Trophoblast cell (in vitro differentiated cells and primary cell): ENCODE measurements around the gene MT2A.
A peak's percentile ranks its signal among the peaks of the same experiment; 100 is the strongest.

Source experiments
- DNase-seq, 2 donors: peaks; one replicate each; pipeline ENCODE4 v3.0.0-alpha.2; 2016
- H2AFZ ChIP-seq: 2 replicates; pipeline ENCODE4 v1.6.1; 2013; ENCODE audit warnings: low read length, moderate library complexity, mild to moderate bottlenecking; ENCODE audit not compliant: insufficient read depth, poor library complexity
- H2AK5ac ChIP-seq: 2 replicates; pipeline ENCODE4 v1.6.1; 2013; ENCODE audit warnings: mild to moderate bottlenecking, low read length
- H2BK120ac ChIP-seq: 2 replicates; pipeline ENCODE4 v1.6.1; 2013; ENCODE audit warnings: low read length, mild to moderate bottlenecking, moderate library complexity; ENCODE audit not compliant: insufficient read depth, poor library complexity
- H2BK12ac ChIP-seq: 2 replicates; pipeline ENCODE4 v1.6.1; 2013; ENCODE audit warnings: mild to moderate bottlenecking, low read length, moderate library complexity
- H2BK5ac ChIP-seq: 2 replicates; pipeline ENCODE4 v1.6.1; 2013; ENCODE audit warnings: low read length, low read depth, moderate library complexity, mild to moderate bottlenecking; ENCODE audit not compliant: poor library complexity
- H3K14ac ChIP-seq: 2 replicates; pipeline ENCODE4 v1.6.1; 2013; ENCODE audit warnings: mild to moderate bottlenecking, low read length
- H3K18ac ChIP-seq: 2 replicates; pipeline ENCODE4 v1.6.1; 2013; ENCODE audit warnings: mild to moderate bottlenecking, low read length
- H3K23ac ChIP-seq: 2 replicates; pipeline ENCODE4 v1.6.1; 2013; ENCODE audit warnings: low read length
- H3K27ac ChIP-seq: 2 replicates; pipeline ENCODE4 v1.5.1; 2013; ENCODE audit warnings: low read depth, mild to moderate bottlenecking, inconsistent platforms, low read length, moderate library complexity
- H3K27me3 ChIP-seq: 2 replicates; pipeline ENCODE4 v1.6.1; 2013; ENCODE audit warnings: inconsistent platforms, mild to moderate bottlenecking, low read length, moderate library complexity; ENCODE audit not compliant: insufficient read depth
- H3K36me3 ChIP-seq, 2 experiments: 1 replicate in 1 of 2; 2 replicates in 1 of 2; pipeline ENCODE4 v1.6.1; 2013; ENCODE audit warnings: low read length in 2 of 2, mild to moderate bottlenecking in 2 of 2, moderate library complexity in 1 of 2; ENCODE audit not compliant: insufficient read depth in 2 of 2, control insufficient read depth in 1 of 2
- H3K4ac ChIP-seq: 2 replicates; pipeline ENCODE4 v1.6.1; 2013; ENCODE audit warnings: low read depth, mild to moderate bottlenecking, low read length, moderate library complexity
- H3K4me1 ChIP-seq, 2 experiments: 1 replicate in 1 of 2; 2 replicates in 1 of 2; pipeline ENCODE4 v1.6.1; 2013; ENCODE audit warnings: low read length in 2 of 2, mild to moderate bottlenecking in 2 of 2, moderate library complexity in 1 of 2; ENCODE audit not compliant: insufficient read depth in 2 of 2, control insufficient read depth in 1 of 2
- H3K4me2 ChIP-seq: 2 replicates; pipeline ENCODE4 v1.6.1; 2013; ENCODE audit warnings: inconsistent platforms, mild to moderate bottlenecking, low read length, moderate library complexity
- H3K4me3 ChIP-seq: 2 replicates; pipeline ENCODE4 v1.5.1; 2013; ENCODE audit warnings: mild to moderate bottlenecking, low read depth, low read length, inconsistent platforms
- H3K79me1 ChIP-seq: one replicate; pipeline ENCODE4 v1.6.1; 2013; ENCODE audit warnings: low read length
- H3K79me2 ChIP-seq: 2 replicates; pipeline ENCODE4 v1.6.1; 2013; ENCODE audit warnings: low read length, mild to moderate bottlenecking; ENCODE audit not compliant: control insufficient read depth, insufficient read depth, poor library complexity
- H3K9ac ChIP-seq: 2 replicates; pipeline ENCODE4 v1.6.1; 2013; ENCODE audit warnings: mild to moderate bottlenecking, low read length
- H3K9me3 ChIP-seq: 2 replicates; pipeline ENCODE4 v1.6.1; 2013; ENCODE audit warnings: low read depth, mild to moderate bottlenecking, control low read depth, inconsistent platforms, low read length; ENCODE audit not compliant: insufficient read depth
- H4K12ac ChIP-seq: 2 replicates; pipeline ENCODE4 v1.6.1; 2013; ENCODE audit warnings: low read depth, mild to moderate bottlenecking, low read length, moderate library complexity
- H4K8ac ChIP-seq: 2 replicates; pipeline ENCODE4 v1.6.1; 2013; ENCODE audit warnings: low read depth, mild to moderate bottlenecking, low read length, moderate library complexity
- H4K91ac ChIP-seq: one replicate; pipeline ENCODE4 v1.6.1; 2013; ENCODE audit warnings: low read depth, mild to moderate bottlenecking, low read length, moderate library complexity
- WGBS: extraction: QIAGEN DNeasy Blood & Tissue Kit; methylation state at CpG from one replicate; pipeline ENCODE4 v1.1.7; 2013; ENCODE audit warnings: missing lambda C conversion rate; ENCODE audit not compliant: insufficient read length, insufficient coverage; ENCODE audit errors: extremely low coverage; 5-methylcytosine and 5-hydroxymethylcytosine counted together

The MT2A gene

DNA sequence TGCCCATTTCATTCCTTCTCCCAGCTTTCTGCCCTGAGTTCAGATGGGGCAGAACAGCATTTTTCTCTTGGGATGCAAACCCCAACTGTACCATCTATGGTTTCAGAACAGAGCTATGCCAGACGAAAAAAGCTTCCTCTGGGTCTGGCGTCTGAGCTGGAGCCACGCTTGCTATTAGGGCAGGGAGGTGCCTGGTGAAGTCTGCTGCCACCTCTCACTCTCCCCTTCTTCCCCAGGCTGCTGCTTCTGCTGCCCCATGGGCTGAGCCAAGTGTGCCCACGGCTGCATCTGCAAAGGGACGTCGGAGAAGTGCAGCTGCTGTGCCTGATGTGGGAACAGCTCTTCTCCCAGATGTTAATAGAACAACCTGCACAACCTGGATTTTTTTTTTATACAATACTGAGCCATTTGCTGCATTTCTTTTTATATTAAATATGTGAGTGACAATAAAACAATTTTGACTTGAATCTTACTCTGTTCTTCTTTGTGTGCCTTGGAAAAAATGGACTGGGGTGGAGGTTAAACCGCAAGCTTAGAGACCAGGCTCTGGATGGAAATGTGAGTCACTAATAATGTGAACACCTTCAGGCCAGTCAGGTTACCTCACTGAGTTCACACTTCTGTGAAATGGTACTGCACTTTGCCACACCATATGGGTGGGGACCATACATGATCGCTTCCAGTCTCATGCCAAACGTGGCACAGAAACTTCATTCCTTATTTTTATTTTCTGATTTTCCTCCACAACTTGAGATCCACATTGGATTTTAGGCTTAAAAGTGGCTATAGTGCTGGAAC, 28.4 kb downstream of the MT2A start:
- Histone ChIP-seq H3K79me1 (no peaks in the 10 kb centered on the region), H3K4me3 (no peak overlapping the region), H2BK120ac (no peak overlapping the region), H3K27ac (no peak overlapping the region), H3K4me1 (peaks cover 0 to 9% of the 10 kb centered on the region in 2 experiments), H3K23ac (no peak overlapping the region), H3K36me3 (no peaks in the 10 kb centered on the region), H3K4ac (no peak overlapping the region), H3K79me2 (no peaks in the 10 kb centered on the region), H2AK5ac (no peak overlapping the region), H4K8ac (no peak overlapping the region), H2AFZ (no peak overlapping the region), H2BK5ac (no peak overlapping the region), H3K4me2 (no peak overlapping the region), H4K91ac (no peak overlapping the region), H3K14ac (no peak overlapping the region), H3K27me3 (peaks cover 89% of the 10 kb centered on the region), H3K18ac (no peak overlapping the region), H3K9me3 (peaks cover 11% of the 10 kb centered on the region), H4K12ac (no peak overlapping the region), H3K9ac (no peak overlapping the region), H2BK12ac (no peak overlapping the region)
- DNase-seq, result peak in 1 of 2 donors; percentile 18
- WGBS, result no CpG with 5 or more reads among the region's 9 CpGs

DNA sequence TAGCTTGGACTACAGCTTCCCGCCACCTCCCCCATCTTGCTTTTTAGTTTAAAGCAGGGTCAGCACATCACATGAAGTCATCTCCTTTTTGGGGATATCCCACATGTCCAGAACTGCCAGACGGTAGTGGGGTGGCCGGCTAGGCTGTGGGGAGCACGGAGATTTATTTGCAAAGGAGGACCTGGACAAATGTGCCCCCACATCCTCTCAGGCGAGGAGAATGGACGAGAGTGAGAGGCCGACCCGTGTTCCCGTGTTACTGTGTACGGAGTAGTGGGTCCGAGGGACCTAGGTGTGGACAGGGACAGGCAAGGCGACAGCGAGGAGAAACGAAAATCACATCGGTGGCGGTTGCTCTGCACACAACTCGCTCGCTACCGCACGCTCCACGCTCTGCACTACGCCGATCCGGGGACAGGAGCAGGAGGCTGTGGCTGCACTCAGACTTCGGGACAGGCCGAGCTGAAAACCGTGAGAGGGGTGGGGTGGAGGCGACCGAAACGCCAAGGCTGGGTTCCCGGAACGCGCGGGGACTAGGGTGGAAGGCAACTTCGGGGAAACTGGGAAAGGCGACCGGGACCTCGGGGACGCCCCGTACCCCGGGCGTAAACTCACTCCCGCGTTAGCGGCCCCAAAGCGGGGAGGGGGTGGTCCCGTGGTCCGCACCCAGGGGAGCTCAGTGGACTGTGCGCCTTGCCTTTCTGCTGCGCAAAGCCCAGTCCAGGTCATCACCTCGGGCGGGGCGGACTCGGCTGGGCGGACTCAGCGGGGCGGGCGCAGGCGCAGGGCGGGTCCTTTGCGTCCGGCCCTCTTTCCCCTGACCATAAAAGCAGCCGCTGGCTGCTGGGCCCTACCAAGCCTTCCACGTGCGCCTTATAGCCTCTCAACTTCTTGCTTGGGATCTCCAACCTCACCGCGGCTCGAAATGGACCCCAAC, 29.7 kb downstream of the MT2A start, which contains the start of gene MT1A:
Gene MT1A (plus strand): TSS at position 853 of the 937 bp plus-strand sequence. CDS start 73 bp downstream, at position 926.
- Histone ChIP-seq H3K36me3 (no peaks in the 10 kb centered on the region), H4K12ac (no peak within 1 kb of the TSS), H2BK5ac (no peak within 1 kb of the TSS), H4K91ac (no peak within 1 kb of the TSS), H4K8ac (no peak within 1 kb of the TSS), H3K14ac (no peak within 1 kb of the TSS), H2AK5ac (no peak within 1 kb of the TSS), H2BK120ac (no peak within 1 kb of the TSS), H3K27ac (no peak within 1 kb of the TSS), H2BK12ac (no peak within 1 kb of the TSS), H3K23ac (no peak within 1 kb of the TSS), H3K9ac (no peak within 1 kb of the TSS), H3K79me1 (no peaks in the 10 kb centered on the region), H3K4me2 (peak within 1 kb of the TSS; percentile 32), H3K4ac (no peak within 1 kb of the TSS), H3K27me3 (peaks cover 89% of the 10 kb centered on the region), H3K79me2 (no peaks in the 10 kb centered on the region), H3K4me1 (peaks cover 0 to 5% of the 10 kb centered on the region in 2 experiments), H3K4me3 (peak within 1 kb of the TSS; percentile 14), H3K9me3 (peaks cover 11% of the 10 kb centered on the region), H2AFZ (no peak within 1 kb of the TSS), H3K18ac (no peak within 1 kb of the TSS)
- peak; percentile 60 to 71 for DNase-seq
- WGBS, result no CpG with 5 or more reads among the region's 68 CpGs

GRCh38 chr16:56639045-56639444, 30.7 kb downstream of the MT2A start:
- H2BK120ac ChIP-seq, result no peak overlapping the region

DNA sequence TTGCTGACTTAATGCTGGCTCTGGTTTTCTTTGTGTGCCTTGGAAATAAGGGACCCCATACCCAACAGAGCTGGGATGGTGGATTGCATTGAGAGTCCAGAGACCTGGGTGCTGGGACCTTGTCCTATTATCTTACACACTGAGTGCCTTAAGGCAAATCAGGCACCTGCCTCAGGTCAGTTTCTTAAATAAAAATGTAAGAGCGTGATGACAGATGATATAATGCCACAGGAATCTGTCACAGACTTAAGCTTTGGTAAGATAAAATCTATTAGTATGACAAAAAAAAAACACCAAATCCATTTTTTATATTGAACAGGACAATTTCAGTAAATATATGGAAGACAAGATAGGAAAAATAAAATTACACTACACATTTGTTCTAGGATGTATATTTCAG, 31.7 kb downstream of the MT2A start:
- Histone ChIP-seq H3K9ac (no peak overlapping the region), H3K23ac (no peak overlapping the region), H2BK120ac (no peak overlapping the region), H3K27ac (no peak overlapping the region), H3K4me2 (no peak overlapping the region), H3K4ac (no peak overlapping the region), H3K18ac (no peak overlapping the region), H2BK12ac (no peak overlapping the region), H3K4me1 (peaks cover 3 to 5% of the 10 kb centered on the region in 2 experiments), H3K14ac (no peak overlapping the region), H2AFZ (no peak overlapping the region), H3K4me3 (no peak overlapping the region), H3K36me3 (no peaks in the 10 kb centered on the region), H3K79me2 (no peaks in the 10 kb centered on the region), H3K79me1 (no peaks in the 10 kb centered on the region), H4K12ac (no peak overlapping the region), H4K8ac (no peak overlapping the region), H2BK5ac (no peak overlapping the region), H2AK5ac (no peak overlapping the region), H3K27me3 (peaks cover 87% of the 10 kb centered on the region), H3K9me3 (peaks cover 9% of the 10 kb centered on the region), H4K91ac (no peak overlapping the region)
- DNase-seq, result peak in 1 of 2 donors; percentile 53
- no CpG with 5 or more reads among the region's 1 CpG for WGBS

More at GRCh38 chr16:56639045-56639444, 30.7 kb downstream of the MT2A start:
- Histone ChIP-seq H4K91ac (no peak overlapping the region), H3K4me1 (peaks cover 3 to 5% of the 10 kb centered on the region in 2 experiments), H2AFZ (no peak overlapping the region), H4K12ac (no peak overlapping the region), H3K14ac (no peak overlapping the region), H3K27ac (no peak overlapping the region), H3K18ac (no peak overlapping the region), H4K8ac (no peak overlapping the region), H3K36me3 (no peaks in the 10 kb centered on the region), H3K9ac (no peak overlapping the region), H3K23ac (no peak overlapping the region), H2AK5ac (no peak overlapping the region), H2BK12ac (no peak overlapping the region), H3K27me3 (peaks cover 92% of the 10 kb centered on the region), H3K79me1 (no peaks in the 10 kb centered on the region), H3K4me2 (no peak overlapping the region), H3K9me3 (peaks cover 10% of the 10 kb centered on the region), H2BK5ac (no peak overlapping the region), H3K4me3 (no peak overlapping the region), H3K4ac (no peak overlapping the region), H3K79me2 (no peaks in the 10 kb centered on the region)
- DNase-seq, result no peak
- WGBS, result no CpG with 5 or more reads among the region's 1 CpG
